Erythroblast (primary cell): ENCODE data around the gene RAD54L.

ENCODE experiments used
- GATA1 ChIP-seq: IDR thresholded peaks from 2 replicates; pipeline ENCODE4 v1.6.1; 2011; ENCODE audit warnings: low read depth, mild to moderate bottlenecking, control low read depth, low read length, moderate library complexity
- POLR2A ChIP-seq: IDR thresholded peaks from 2 replicates; pipeline ENCODE4 v1.6.1; 2011; ENCODE audit warnings: mild to moderate bottlenecking, low read length

- no peak for TF ChIP-seq POLR2A
- no peak for TF ChIP-seq GATA1
Measured at GRCh38 chr1:46218443-46218842, 29.1 kb upstream of the RAD54L start.
